Measurements from ENCODE around the gene NXPH1. TPM values are rescaled to one million over a fixed set of nuclear protein-coding genes. Genes with fewer than 3 reads are reported as not detected.

NXPH1 gene
- total RNA-seq, 5 donors from 2014 or later (not counting 1 experiment from before 2014, with no cell fraction given): not detected

DNA sequence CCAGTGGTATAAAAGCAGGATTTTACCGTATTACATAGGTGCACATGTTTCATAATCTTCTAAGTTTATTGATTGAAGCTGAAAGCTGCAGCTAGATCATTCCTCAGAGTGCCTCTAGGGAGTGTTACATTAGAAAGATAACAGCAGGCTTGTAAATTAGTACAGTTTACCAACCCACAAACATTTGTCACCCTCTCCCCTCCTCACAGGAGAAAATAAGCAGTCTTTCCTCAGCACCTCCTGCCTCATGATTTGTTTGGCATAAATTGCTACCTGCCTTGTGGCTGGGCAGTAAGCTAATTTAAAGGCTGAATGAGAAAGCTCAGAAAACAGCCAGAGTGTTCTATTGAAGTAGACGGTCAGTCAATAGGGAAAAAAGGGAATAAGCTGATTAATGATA lies 74.2 kb downstream of the NXPH1 start:
- Histone ChIP-seq H3K4me1 (ENCODE audit: control insufficient read depth in 1 of 2, extremely low read depth in 1 of 2, insufficient read depth in 2 of 2, low read length in 2 of 2) (no peaks in the 10 kb centered on the region), H3K4me3 (ENCODE audit: control insufficient read depth in 1 of 2, extremely low read depth in 1 of 2, low read length in 1 of 2) (no peak overlapping the region), H3K36me3 (ENCODE audit: control insufficient read depth in 2 of 2, extremely low read depth in 1 of 2, insufficient read depth in 1 of 2, low read length in 1 of 2) (no peaks in the 10 kb centered on the region), H3K27ac (ENCODE audit: low read length) (no peak overlapping the region), H3K9me3 (no peaks in the 10 kb centered on the region), H3K27me3 (replicated peaks in 1 of 2; ENCODE audit: control insufficient read depth in 2 of 2, extremely low read depth in 1 of 2, insufficient read depth in 2 of 2, low read length in 1 of 2) (peaks cover 0 to 2% of the 10 kb centered on the region in 2 experiments)
- H3K9me3 Mint-ChIP-seq: peaks cover 0 to 5% (median 0%) of the 10 kb centered on the region in 3 donors
- CTCF ChIA-PET: interaction anchor here in 1 of 2 donors (0.9 kb wide), 1 partner anchor 10 kb away, joined by 3 read pairs; no protein-coding TSS in a partner anchor
- no peaks in the 10 kb centered on the region for H3K4me1 Mint-ChIP-seq
- peaks cover 0 to 16% of the 10 kb centered on the region in 2 donors for H3K27me3 Mint-ChIP-seq
- no CpG with 5 or more reads among the region's 2 CpGs for WGBS (ENCODE audit: insufficient coverage)
- no peak overlapping the region for H3K4me3 Mint-ChIP-seq
- ATAC-seq (replicated peaks in 1 of 4) (no peak), DNase-seq (no peak)
- no peak overlapping the region for H3K27ac Mint-ChIP-seq
- H3K36me3 Mint-ChIP-seq: no peaks in the 10 kb centered on the region
- POLR2A ChIA-PET: no interaction called here

GRCh38 chr7:8509621-8510020 lies 76.2 kb downstream of the NXPH1 start:
- Mint-ChIP-seq H3K27me3 (peaks cover 0 to 16% of the 10 kb centered on the region in 2 donors), H3K36me3 (no peaks in the 10 kb centered on the region), H3K9me3 (no peaks in the 10 kb centered on the region), H3K27ac (no peak overlapping the region), H3K4me3 (no peak overlapping the region), H3K4me1 (no peaks in the 10 kb centered on the region)
- CTCF ChIA-PET: no interaction called here
- Histone ChIP-seq H3K4me1 (ENCODE audit: control insufficient read depth in 1 of 2, extremely low read depth in 1 of 2, insufficient read depth in 2 of 2, low read length in 2 of 2) (no peaks in the 10 kb centered on the region), H3K27me3 (replicated peaks in 1 of 2; ENCODE audit: control insufficient read depth in 2 of 2, extremely low read depth in 1 of 2, insufficient read depth in 2 of 2, low read length in 1 of 2) (peaks cover 0 to 2% of the 10 kb centered on the region in 2 experiments), H3K27ac (ENCODE audit: low read length) (no peak overlapping the region), H3K9me3 (no peaks in the 10 kb centered on the region), H3K36me3 (ENCODE audit: control insufficient read depth in 2 of 2, extremely low read depth in 1 of 2, insufficient read depth in 1 of 2, low read length in 1 of 2) (no peaks in the 10 kb centered on the region), H3K4me3 (ENCODE audit: control insufficient read depth in 1 of 2, extremely low read depth in 1 of 2, low read length in 1 of 2) (no peak overlapping the region)
- no CpG with 5 or more reads among the region's 1 CpG for WGBS (ENCODE audit: insufficient coverage)
- no peak for DNase-seq
- POLR2A ChIA-PET: no interaction called here
- no peak for ATAC-seq (replicated peaks in 1 of 4)

GRCh38 chr7:8511855-8512254 lies 78.4 kb downstream of the NXPH1 start:
- no peaks in the 10 kb centered on the region for H3K9me3 Mint-ChIP-seq
- CTCF ChIA-PET: no interaction called here
- no peak for DNase-seq

DNA sequence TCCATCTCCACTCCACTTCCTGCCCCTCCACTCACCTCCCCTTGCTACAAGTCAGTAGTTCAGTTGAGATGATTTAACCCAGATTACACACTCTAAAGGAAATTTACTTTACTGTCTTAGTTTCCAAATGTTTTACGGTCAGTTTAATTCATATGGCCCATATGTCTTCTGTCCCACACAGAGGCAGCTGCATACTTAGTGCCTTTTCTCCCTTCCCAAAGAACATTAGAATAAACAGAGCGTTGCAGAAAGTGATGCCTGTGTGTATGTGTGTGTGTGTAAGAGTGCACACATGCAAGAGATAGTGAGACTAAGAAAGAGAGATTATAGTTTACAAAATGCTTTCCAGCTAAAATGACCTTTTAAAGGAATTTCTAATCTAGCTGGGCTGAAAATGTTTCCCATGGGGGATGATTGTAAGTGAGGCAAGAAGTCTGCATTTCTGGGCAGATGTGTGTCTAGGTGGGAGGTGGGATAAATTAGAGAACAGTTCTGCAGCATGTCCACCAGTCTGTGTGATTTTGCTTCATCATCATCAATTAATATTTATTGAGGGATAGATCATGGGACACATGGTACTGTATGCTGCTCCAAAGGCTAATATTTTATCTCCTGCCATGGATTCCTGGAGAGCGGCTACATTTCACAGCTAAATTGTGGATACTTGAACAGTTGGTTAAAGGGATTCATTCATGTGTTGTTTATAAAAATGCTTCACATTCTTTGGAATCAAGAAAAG lies 81.5 kb downstream of the NXPH1 start:
- CTCF ChIA-PET: no interaction called here

More at GRCh38 chr7:8511855-8512254, 78.4 kb downstream of the NXPH1 start:
- H3K4me1 Mint-ChIP-seq: no peaks in the 10 kb centered on the region
- no peak overlapping the region for H3K27ac Mint-ChIP-seq
- H3K36me3 Mint-ChIP-seq: no peaks in the 10 kb centered on the region
- no peak overlapping the region for H3K27ac ChIP-seq (ENCODE audit: low read length)
- no peaks in the 10 kb centered on the region for H3K4me1 ChIP-seq (ENCODE audit: control insufficient read depth in 1 of 2, extremely low read depth in 1 of 2, insufficient read depth in 2 of 2, low read length in 2 of 2)
- peaks cover 0 to 8% of the 10 kb centered on the region in 2 donors for H3K27me3 Mint-ChIP-seq
- no peaks in the 10 kb centered on the region for H3K9me3 ChIP-seq
- 65% methylated on average over 2 of the region's 3 CpGs for WGBS (ENCODE audit: insufficient coverage)
- no peak overlapping the region for H3K4me3 Mint-ChIP-seq
- no peaks in the 10 kb centered on the region for H3K36me3 ChIP-seq (ENCODE audit: control insufficient read depth in 2 of 2, extremely low read depth in 1 of 2, insufficient read depth in 1 of 2, low read length in 1 of 2)
- H3K4me3 ChIP-seq (ENCODE audit: control insufficient read depth in 1 of 2, extremely low read depth in 1 of 2, low read length in 1 of 2): no peak overlapping the region
- peaks cover 0 to 2% of the 10 kb centered on the region in 2 experiments for H3K27me3 ChIP-seq (replicated peaks in 1 of 2; ENCODE audit: control insufficient read depth in 2 of 2, extremely low read depth in 1 of 2, insufficient read depth in 2 of 2, low read length in 1 of 2)
- POLR2A ChIA-PET: no interaction called here
- ATAC-seq (replicated peaks in 1 of 4): no peak

DNA sequence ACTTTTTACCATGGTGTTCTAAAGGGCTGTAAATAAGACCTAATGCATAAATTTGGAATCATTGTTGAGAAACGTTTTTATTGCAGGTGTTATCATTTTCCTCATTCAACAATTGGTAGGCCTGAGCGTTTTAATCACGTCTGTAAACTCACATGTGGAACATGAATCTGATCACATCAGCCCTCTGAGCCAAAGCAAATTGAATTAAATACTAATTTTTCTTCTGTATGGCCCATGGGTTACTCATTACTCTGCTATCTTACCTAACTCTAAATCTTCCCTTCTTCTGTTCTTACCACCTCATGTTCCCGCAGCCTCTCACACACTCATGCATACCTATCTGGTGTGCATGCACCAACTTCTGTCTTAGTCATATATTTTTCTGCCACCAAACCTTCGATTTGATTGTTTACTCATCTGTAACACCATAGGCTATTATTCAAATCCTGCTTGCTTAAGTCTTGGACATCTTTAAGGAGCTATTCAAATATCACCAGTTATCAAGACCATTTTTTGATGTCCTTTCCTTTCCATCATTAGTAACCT lies 82.3 kb downstream of the NXPH1 start:
- no peaks in the 10 kb centered on the region for H3K9me3 ChIP-seq
- no peak for DNase-seq
- no peaks in the 10 kb centered on the region for H3K36me3 ChIP-seq (ENCODE audit: control insufficient read depth in 2 of 2, extremely low read depth in 1 of 2, insufficient read depth in 1 of 2, low read length in 1 of 2)
- WGBS (ENCODE audit: insufficient coverage): 62% methylated on average over 5 of the region's 5 CpGs
- no peaks in the 10 kb centered on the region for H3K36me3 Mint-ChIP-seq
- no peak overlapping the region for H3K4me3 ChIP-seq (ENCODE audit: control insufficient read depth in 1 of 2, extremely low read depth in 1 of 2, low read length in 1 of 2)
- ChIA-PET CTCF (no interaction called here), POLR2A (no interaction called here)
- no peaks in the 10 kb centered on the region for H3K27me3 ChIP-seq (replicated peaks in 1 of 2; ENCODE audit: control insufficient read depth in 2 of 2, extremely low read depth in 1 of 2, insufficient read depth in 2 of 2, low read length in 1 of 2)
- H3K4me3 Mint-ChIP-seq: no peak overlapping the region
- H3K9me3 Mint-ChIP-seq: no peaks in the 10 kb centered on the region
- no peak overlapping the region for H3K27ac ChIP-seq (ENCODE audit: low read length)
- H3K4me1 ChIP-seq (ENCODE audit: control insufficient read depth in 1 of 2, extremely low read depth in 1 of 2, insufficient read depth in 2 of 2, low read length in 2 of 2): no peaks in the 10 kb centered on the region
- no peak overlapping the region for H3K27ac Mint-ChIP-seq
- no peaks in the 10 kb centered on the region for H3K4me1 Mint-ChIP-seq
- peaks cover 0 to 3% of the 10 kb centered on the region in 2 donors for H3K27me3 Mint-ChIP-seq
- no peak for ATAC-seq (replicated peaks in 1 of 4)

More for the DNA sequence above, 81.5 kb downstream of the NXPH1 start:
- no peak overlapping the region for H3K4me3 ChIP-seq (ENCODE audit: control insufficient read depth in 1 of 2, extremely low read depth in 1 of 2, low read length in 1 of 2)
- no peak overlapping the region for H3K27ac Mint-ChIP-seq
- H3K27ac ChIP-seq (ENCODE audit: low read length): no peak overlapping the region
- ATAC-seq (replicated peaks in 1 of 4) (no peak), DNase-seq (no peak)
- no peaks in the 10 kb centered on the region for H3K27me3 ChIP-seq (replicated peaks in 1 of 2; ENCODE audit: control insufficient read depth in 2 of 2, extremely low read depth in 1 of 2, insufficient read depth in 2 of 2, low read length in 1 of 2)
- no peaks in the 10 kb centered on the region for H3K4me1 Mint-ChIP-seq
- WGBS (ENCODE audit: insufficient coverage): no CpG with 5 or more reads among the region's 3 CpGs
- H3K27me3 Mint-ChIP-seq: no peaks in the 10 kb centered on the region
- no peaks in the 10 kb centered on the region for H3K4me1 ChIP-seq (ENCODE audit: control insufficient read depth in 1 of 2, extremely low read depth in 1 of 2, insufficient read depth in 2 of 2, low read length in 2 of 2)
- no peak overlapping the region for H3K4me3 Mint-ChIP-seq
- H3K9me3 Mint-ChIP-seq: no peaks in the 10 kb centered on the region
- no peaks in the 10 kb centered on the region for H3K36me3 ChIP-seq (ENCODE audit: control insufficient read depth in 2 of 2, extremely low read depth in 1 of 2, insufficient read depth in 1 of 2, low read length in 1 of 2)
- no peaks in the 10 kb centered on the region for H3K9me3 ChIP-seq
- no peaks in the 10 kb centered on the region for H3K36me3 Mint-ChIP-seq
- POLR2A ChIA-PET: no interaction called here

- DNase-seq: no peak
- H3K27me3 ChIP-seq (replicated peaks in 1 of 2; ENCODE audit: control insufficient read depth in 2 of 2, extremely low read depth in 1 of 2, insufficient read depth in 2 of 2, low read length in 1 of 2): no peaks in the 10 kb centered on the region
- 83% methylated on average over 2 of the region's 2 CpGs for WGBS (ENCODE audit: insufficient coverage)
These were observed 83.6 kb downstream of the NXPH1 start for GRCh38 chr7:8516976-8517375.

More at GRCh38 chr7:8516976-8517375, 83.6 kb downstream of the NXPH1 start:
- H3K36me3 ChIP-seq (ENCODE audit: control insufficient read depth in 2 of 2, extremely low read depth in 1 of 2, insufficient read depth in 1 of 2, low read length in 1 of 2): no peaks in the 10 kb centered on the region
- no peak overlapping the region for H3K4me3 ChIP-seq (ENCODE audit: control insufficient read depth in 1 of 2, extremely low read depth in 1 of 2, low read length in 1 of 2)
- H3K4me1 ChIP-seq (ENCODE audit: control insufficient read depth in 1 of 2, extremely low read depth in 1 of 2, insufficient read depth in 2 of 2, low read length in 2 of 2): no peaks in the 10 kb centered on the region
- Mint-ChIP-seq H3K9me3 (no peaks in the 10 kb centered on the region), H3K36me3 (no peaks in the 10 kb centered on the region), H3K27ac (no peak overlapping the region), H3K27me3 (peaks cover 1 to 4% of the 10 kb centered on the region in 2 donors), H3K4me1 (no peaks in the 10 kb centered on the region), H3K4me3 (no peak overlapping the region)
- ChIA-PET POLR2A (no interaction called here), CTCF (no interaction called here)
- no peak for ATAC-seq (replicated peaks in 1 of 4)
- no peaks in the 10 kb centered on the region for H3K9me3 ChIP-seq
- no peak overlapping the region for H3K27ac ChIP-seq (ENCODE audit: low read length)

Data from T-cell (primary cell).